Measurements from ENCODE around the gene MYL12A. TPM values are rescaled to one million over a fixed set of nuclear protein-coding genes. Genes with fewer than 3 reads are reported as not detected.

The MYL12A gene
- total RNA-seq, 1 experiment from 2014 or later = 1,097 TPM

GRCh38 chr18:3221496-3221895, 26.1 kb upstream of the MYL12A start:
- in situ Hi-C loops (cut with HindIII; ENCODE audit: low sequenced_read_pairs) = no loop called here
- DNase-seq (ENCODE audit: low spot score) = no peak

GRCh38 chr18:3223356-3223755, 24.2 kb upstream of the MYL12A start:
- in situ Hi-C loops (cut with HindIII; ENCODE audit: low sequenced_read_pairs) = no loop called here

GRCh38 chr18:3224223-3224622, 23.4 kb upstream of the MYL12A start:
- DNase-seq (ENCODE audit: low spot score) = no peak

More at GRCh38 chr18:3223356-3223755, 24.2 kb upstream of the MYL12A start:
- no peak for DNase-seq (ENCODE audit: low spot score)

GRCh38 chr18:3225588-3225987, 22.0 kb upstream of the MYL12A start:
- no peak for DNase-seq (ENCODE audit: low spot score)
- in situ Hi-C loops (cut with HindIII; ENCODE audit: low sequenced_read_pairs) = no loop called here

More at GRCh38 chr18:3224223-3224622, 23.4 kb upstream of the MYL12A start:
- in situ Hi-C loops (cut with HindIII; ENCODE audit: low sequenced_read_pairs) = no loop called here

- in situ Hi-C loops (cut with HindIII; ENCODE audit: low sequenced_read_pairs) = no loop called here
Observed at GRCh38 chr18:3226048-3226447, 21.6 kb upstream of the MYL12A start.

GRCh38 chr18:3230401-3231334, 16.9 kb upstream of the MYL12A start:
- no peak for DNase-seq (ENCODE audit: low spot score)
- in situ Hi-C loops (cut with HindIII; ENCODE audit: low sequenced_read_pairs) = no loop called here

More at GRCh38 chr18:3226048-3226447, 21.6 kb upstream of the MYL12A start:
- DNase-seq (ENCODE audit: low spot score) = no peak

- in situ Hi-C loops (cut with HindIII; ENCODE audit: low sequenced_read_pairs) = no loop called here
- DNase-seq (ENCODE audit: low spot score) = no peak
Observed at GRCh38 chr18:3233004-3233403, 14.6 kb upstream of the MYL12A start.

GRCh38 chr18:3233433-3234168, 14.0 kb upstream of the MYL12A start:
- in situ Hi-C loops (cut with HindIII; ENCODE audit: low sequenced_read_pairs) = no loop called here

GRCh38 chr18:3234457-3234856, 13.1 kb upstream of the MYL12A start:
- no peak for DNase-seq (ENCODE audit: low spot score)
- in situ Hi-C loops (cut with HindIII; ENCODE audit: low sequenced_read_pairs) = no loop called here

More at GRCh38 chr18:3233433-3234168, 14.0 kb upstream of the MYL12A start:
- no peak for DNase-seq (ENCODE audit: low spot score)

GRCh38 chr18:3235846-3236245, 11.8 kb upstream of the MYL12A start:
- DNase-seq (ENCODE audit: low spot score) = no peak
- in situ Hi-C loops (cut with HindIII; ENCODE audit: low sequenced_read_pairs) = no loop called here

- in situ Hi-C loops (cut with HindIII; ENCODE audit: low sequenced_read_pairs) = no loop called here
- DNase-seq (ENCODE audit: low spot score) = no peak
Observed at GRCh38 chr18:3236470-3236869, 11.1 kb upstream of the MYL12A start.

- in situ Hi-C loops (cut with HindIII; ENCODE audit: low sequenced_read_pairs) = no loop called here
- no peak for DNase-seq (ENCODE audit: low spot score)
Observed at GRCh38 chr18:3238742-3239141, 8.9 kb upstream of the MYL12A start.

- in situ Hi-C loops (cut with HindIII; ENCODE audit: low sequenced_read_pairs) = no loop called here
Observed at GRCh38 chr18:3245185-3245564, 2.4 kb upstream of the MYL12A start.

GRCh38 chr18:3245853-3246634, 1.6 kb upstream of the MYL12A start:
- DNase-seq (ENCODE audit: low spot score) = peak; percentile 87
- in situ Hi-C loops (cut with HindIII; ENCODE audit: low sequenced_read_pairs) = no loop called here

More at GRCh38 chr18:3245185-3245564, 2.4 kb upstream of the MYL12A start:
- DNase-seq (ENCODE audit: low spot score) = no peak

GRCh38 chr18:3246635-3247239, 864 bp upstream of the MYL12A start:
- in situ Hi-C loops (cut with HindIII; ENCODE audit: low sequenced_read_pairs) = no loop called here
- DNase-seq (ENCODE audit: low spot score) = no peak

GRCh38 chr18:3248062-3248657, 559 bp downstream of the MYL12A start:
- DNase-seq (ENCODE audit: low spot score) = peak; percentile 18
- in situ Hi-C loops (cut with HindIII; ENCODE audit: low sequenced_read_pairs) = no loop called here

GRCh38 chr18:3248658-3249359, 1.2 kb downstream of the MYL12A start:
- no peak for DNase-seq (ENCODE audit: low spot score)
- in situ Hi-C loops (cut with HindIII; ENCODE audit: low sequenced_read_pairs) = no loop called here

All from G401 (cell line).